ENCODE measurements around the gene ESPN.
"Not testable (repeated sequence)": the region's sequence is repeated elsewhere in the genome, so short reads cannot be mapped to it uniquely, and the experiment has no call there.

The ESPN gene

GRCh38 chr1:6454856-6455751 lies 30.5 kb downstream of the ESPN start:
- no peak for TF ChIP-seq YY1 (IDR thresholded peaks at IDR 0.05; ENCODE audit: insufficient read depth, insufficient read length)
- no peak for TF ChIP-seq SUZ12 (IDR thresholded peaks at IDR 0.05; ENCODE audit: extremely low read depth, insufficient read depth, insufficient read length)
- TF ChIP-seq ZNF274 (IDR thresholded peaks at IDR 0.05; ENCODE audit: low read depth, low read length) = no peak
- Histone ChIP-seq H3K9me3 (ENCODE audit: insufficient read depth, low read length) (no peaks in the 10 kb centered on the region), H3K27me3 (ENCODE audit: insufficient read depth, insufficient read length) (no peaks in the 10 kb centered on the region), H3K4me3 (ENCODE audit: insufficient read length, low read depth) (no peak overlapping the region), H3K36me3 (ENCODE audit: insufficient read depth, insufficient read length, low read length) (no peaks in the 10 kb centered on the region), H3K9ac (ENCODE audit: insufficient read length, low read depth) (no peak overlapping the region), H3K4me1 (ENCODE audit: insufficient read depth, insufficient read length) (peaks cover 4% of the 10 kb centered on the region)
- DNase-seq (ENCODE audit: low read depth, low spot score) = no peak

GRCh38 chr1:6455752-6456520 lies 31.4 kb downstream of the ESPN start:
- DNase-seq (ENCODE audit: low read depth, low spot score); H3K9ac ChIP-seq (ENCODE audit: insufficient read length, low read depth); H3K9me3 ChIP-seq (ENCODE audit: insufficient read depth, low read length); H3K4me3 ChIP-seq (ENCODE audit: insufficient read length, low read depth); H3K36me3 ChIP-seq (ENCODE audit: insufficient read depth, insufficient read length, low read length); H3K4me1 ChIP-seq (ENCODE audit: insufficient read depth, insufficient read length); H3K27me3 ChIP-seq (ENCODE audit: insufficient read depth, insufficient read length): not testable (repeated sequence)

GRCh38 chr1:6456800-6457466 lies 32.4 kb downstream of the ESPN start:
- no peaks in the 10 kb centered on the region for H3K9me3 ChIP-seq (ENCODE audit: insufficient read depth, low read length)

GRCh38 chr1:6459850-6460265 lies 35.3 kb downstream of the ESPN start:
- no peak overlapping the region for H3K4me3 ChIP-seq (ENCODE audit: insufficient read length, low read depth)
- no peaks in the 10 kb centered on the region for H3K9me3 ChIP-seq (ENCODE audit: insufficient read depth, low read length)
- no peak overlapping the region for H3K9ac ChIP-seq (ENCODE audit: insufficient read length, low read depth)
- no peak for DNase-seq (ENCODE audit: low read depth, low spot score)
- H3K36me3 ChIP-seq (ENCODE audit: insufficient read depth, insufficient read length, low read length) = peaks cover 36% of the 10 kb centered on the region
- TF ChIP-seq SUZ12 (IDR thresholded peaks at IDR 0.05; ENCODE audit: extremely low read depth, insufficient read depth, insufficient read length) = no peak
- no peak for TF ChIP-seq ZNF274 (IDR thresholded peaks at IDR 0.05; ENCODE audit: low read depth, low read length)
- TF ChIP-seq YY1 (IDR thresholded peaks at IDR 0.05; ENCODE audit: insufficient read depth, insufficient read length) = no peak
- no peaks in the 10 kb centered on the region for H3K27me3 ChIP-seq (ENCODE audit: insufficient read depth, insufficient read length)
- H3K4me1 ChIP-seq (ENCODE audit: insufficient read depth, insufficient read length) = peaks cover 8% of the 10 kb centered on the region

More at GRCh38 chr1:6456800-6457466, 32.4 kb downstream of the ESPN start:
- DNase-seq (ENCODE audit: low read depth, low spot score) = no peak
- H3K27me3 ChIP-seq (ENCODE audit: insufficient read depth, insufficient read length) = no peaks in the 10 kb centered on the region
- peaks cover 13% of the 10 kb centered on the region for H3K36me3 ChIP-seq (ENCODE audit: insufficient read depth, insufficient read length, low read length)
- TF ChIP-seq ZNF274 (IDR thresholded peaks at IDR 0.05; ENCODE audit: low read depth, low read length) (no peak), YY1 (IDR thresholded peaks at IDR 0.05; ENCODE audit: insufficient read depth, insufficient read length) (no peak), SUZ12 (IDR thresholded peaks at IDR 0.05; ENCODE audit: extremely low read depth, insufficient read depth, insufficient read length) (no peak)
- peaks cover 8% of the 10 kb centered on the region for H3K4me1 ChIP-seq (ENCODE audit: insufficient read depth, insufficient read length)
- no peak overlapping the region for H3K4me3 ChIP-seq (ENCODE audit: insufficient read length, low read depth)
- H3K9ac ChIP-seq (ENCODE audit: insufficient read length, low read depth) = no peak overlapping the region

GRCh38 chr1:6460301-6461050 lies 35.9 kb downstream of the ESPN start:
- DNase-seq (ENCODE audit: low read depth, low spot score) = no peak
- H3K4me3 ChIP-seq (ENCODE audit: insufficient read length, low read depth) = no peak overlapping the region
- peaks cover 40% of the 10 kb centered on the region for H3K36me3 ChIP-seq (ENCODE audit: insufficient read depth, insufficient read length, low read length)
- H3K27me3 ChIP-seq (ENCODE audit: insufficient read depth, insufficient read length) = no peaks in the 10 kb centered on the region
- peak overlapping the region; percentile 17 for H3K9ac ChIP-seq (ENCODE audit: insufficient read length, low read depth)
- no peaks in the 10 kb centered on the region for H3K9me3 ChIP-seq (ENCODE audit: insufficient read depth, low read length)
- H3K4me1 ChIP-seq (ENCODE audit: insufficient read depth, insufficient read length) = peaks cover 8% of the 10 kb centered on the region
- TF ChIP-seq SUZ12 (IDR thresholded peaks at IDR 0.05; ENCODE audit: extremely low read depth, insufficient read depth, insufficient read length) = no peak
- no peak for TF ChIP-seq ZNF274 (IDR thresholded peaks at IDR 0.05; ENCODE audit: low read depth, low read length)
- no peak for TF ChIP-seq YY1 (IDR thresholded peaks at IDR 0.05; ENCODE audit: insufficient read depth, insufficient read length)

GRCh38 chr1:6461051-6461530 lies 36.5 kb downstream of the ESPN start:
- DNase-seq (ENCODE audit: low read depth, low spot score) = no peak

More at GRCh38 chr1:6461051-6461530, 36.5 kb downstream of the ESPN start:
- H3K27me3 ChIP-seq (ENCODE audit: insufficient read depth, insufficient read length) = no peaks in the 10 kb centered on the region
- H3K9ac ChIP-seq (ENCODE audit: insufficient read length, low read depth) = no peak overlapping the region
- H3K4me1 ChIP-seq (ENCODE audit: insufficient read depth, insufficient read length) = peaks cover 8% of the 10 kb centered on the region
- H3K9me3 ChIP-seq (ENCODE audit: insufficient read depth, low read length) = no peaks in the 10 kb centered on the region
- peaks cover 40% of the 10 kb centered on the region for H3K36me3 ChIP-seq (ENCODE audit: insufficient read depth, insufficient read length, low read length)
- no peak overlapping the region for H3K4me3 ChIP-seq (ENCODE audit: insufficient read length, low read depth)
- TF ChIP-seq ZNF274 (IDR thresholded peaks at IDR 0.05; ENCODE audit: low read depth, low read length) (no peak), YY1 (IDR thresholded peaks at IDR 0.05; ENCODE audit: insufficient read depth, insufficient read length) (no peak), SUZ12 (IDR thresholded peaks at IDR 0.05; ENCODE audit: extremely low read depth, insufficient read depth, insufficient read length) (no peak)

All from NT2/D1 (cell line).